Activated CD4-positive, alpha-beta T cell treated with anti-CD3 and anti-CD28 coated beads, Interleukin-10, Interleukin-2, amounts not matched to agents 100 ng/mL and 50 ng/mL, durations not matched to agents 16 hours and 8 hours (primary cell): Measurements from ENCODE around the gene OMD.

Experiments
- DNase-seq: peaks from one replicate; pipeline ENCODE4 v3.0.0-alpha.2; 2020

Gene OMD

GRCh38 chr9:92408747-92409478, 15.4 kb downstream of the OMD start:
- DNase-seq: no peak

- no peak for DNase-seq
Measured at GRCh38 chr9:92407818-92408217, 16.5 kb downstream of the OMD start.

- peak; percentile 41 for DNase-seq
Measured at GRCh38 chr9:92406477-92406876, 17.8 kb downstream of the OMD start.

- no peak for DNase-seq
Measured at GRCh38 chr9:92405818-92406217, 18.5 kb downstream of the OMD start.

- no peak for DNase-seq
Measured at GRCh38 chr9:92404042-92404836, 20.0 kb downstream of the OMD start, which contains the start of gene OGN. Gene OGN, minus strand, starts transcription at chr9:92404578. Its CDS starts 1,171 bp downstream, at chr9:92403407.

- no peak for DNase-seq
Measured at GRCh38 chr9:92402826-92403745, 21.2 kb downstream of the OMD start.

GRCh38 chr9:92402360-92402759, 21.9 kb downstream of the OMD start:
- peak; percentile 25 for DNase-seq

GRCh38 chr9:92397853-92398252, 26.4 kb downstream of the OMD start:
- no peak for DNase-seq

- no peak for DNase-seq
Measured at GRCh38 chr9:92395617-92396016, 28.7 kb downstream of the OMD start.

GRCh38 chr9:92393686-92394085, 30.6 kb downstream of the OMD start:
- no peak for DNase-seq

- no peak for DNase-seq
Measured at GRCh38 chr9:92392690-92393089, 31.6 kb downstream of the OMD start.

- no peak for DNase-seq
Measured at GRCh38 chr9:92385953-92386352, 38.3 kb downstream of the OMD start.

GRCh38 chr9:92385477-92385876, 38.8 kb downstream of the OMD start:
- no peak for DNase-seq

GRCh38 chr9:92385001-92385400, 39.3 kb downstream of the OMD start:
- DNase-seq: no peak

- DNase-seq: no peak
Measured at GRCh38 chr9:92384375-92384774, 39.9 kb downstream of the OMD start.

- DNase-seq: no peak
Measured at GRCh38 chr9:92381775-92382174, 42.5 kb downstream of the OMD start.

- DNase-seq: no peak
Measured at GRCh38 chr9:92380603-92381002, 43.7 kb downstream of the OMD start.

- DNase-seq: no peak
Measured at GRCh38 chr9:92378865-92379560, 45.3 kb downstream of the OMD start.

- DNase-seq: no peak
Measured at GRCh38 chr9:92377876-92378275, 46.4 kb downstream of the OMD start.

- no peak for DNase-seq
Measured at GRCh38 chr9:92373167-92373566, 51.1 kb downstream of the OMD start.

GRCh38 chr9:92369075-92369474, 55.2 kb downstream of the OMD start:
- DNase-seq: no peak
